Ascending aorta (tissue), 2 donors: Measurements from ENCODE around the gene HERC3. TPM values are rescaled to one million over a fixed set of nuclear protein-coding genes. Genes with fewer than 3 reads are reported as not detected.
A peak's percentile ranks its signal among the peaks of the same experiment; 100 is the strongest.

Experiments
- DNase-seq, 2 donors: peaks; one replicate each; pipeline ENCODE4 v3.0.0-alpha.2; 2019; ENCODE audit warnings: low spot score in 2 of 2
- H3K27ac ChIP-seq, 2 donors: fragments of 200-600 bp; sonication (generic); one replicate each; pipeline ENCODE4 v1.5.1; 2016 to 2017; ENCODE audit warnings: mild to moderate bottlenecking in 1 of 2
- H3K27me3 ChIP-seq: fragments of 200-600 bp; sonication (generic); one replicate; pipeline ENCODE4 v1.5.1; 2017
- H3K36me3 ChIP-seq, 2 donors: fragments of 200-600 bp; sonication (generic); one replicate each; pipeline ENCODE4 v1.5.1; 2016
- H3K4me1 ChIP-seq, 2 donors: fragments of 200-600 bp; sonication (generic); one replicate each; pipeline ENCODE4 v1.5.1; 2016 to 2017; ENCODE audit warnings: mild to moderate bottlenecking in 1 of 2
- H3K4me3 ChIP-seq, 2 donors: fragments of 200-600 bp; sonication (generic); one replicate each; pipeline ENCODE4 v1.5.1; 2016 to 2017; ENCODE audit warnings: mild to moderate bottlenecking in 1 of 2
- H3K9me3 ChIP-seq, 2 donors: fragments of 200-600 bp; sonication (generic); one replicate each; pipeline ENCODE4 v1.5.1; 2016
- CTCF ChIP-seq, 3 experiments: fragments of 200-600 bp in 2 of 3; fragments of 450-650 bp in 1 of 3; sonication (generic) in 2 of 3; IDR thresholded peaks; one replicate each; pipeline ENCODE4 v1.5.1; 2016 to 2019; ENCODE audit warnings: antibody characterized with exemption in 3 of 3, mild to moderate bottlenecking in 1 of 3, moderate library complexity in 1 of 3
- intact Hi-C: fragments of 100-400 bp; cut with DNase I; formaldehyde crosslinking; loops from one replicate; pipeline ENCODE4 v1.15.1; 2023
- total RNA-seq: library from RNA; depleted of rRNA; stranded (reverse); fragments of >200 nt; gene quantifications from one replicate; pipeline ENCODE4 v1.1.0, GENCODE V29; 2016

Gene HERC3
- total RNA-seq, 1 donor from 2014 or later = 16.2 TPM

- intact Hi-C loops = no loop called here
- no peaks in the 10 kb centered on the region for H3K27me3 ChIP-seq
- no peak overlapping the region for H3K4me3 ChIP-seq
- TF ChIP-seq CTCF (IDR thresholded peaks at IDR 0.05) = no peak
- no peak for DNase-seq
- no peak overlapping the region for H3K27ac ChIP-seq
- no peaks in the 10 kb centered on the region for H3K9me3 ChIP-seq
- peaks cover 1 to 4% of the 10 kb centered on the region in 2 donors for H3K4me1 ChIP-seq
- no peaks in the 10 kb centered on the region for H3K36me3 ChIP-seq
Measured at GRCh38 chr4:88585917-88586316, 6.4 kb upstream of the HERC3 start.

DNA sequence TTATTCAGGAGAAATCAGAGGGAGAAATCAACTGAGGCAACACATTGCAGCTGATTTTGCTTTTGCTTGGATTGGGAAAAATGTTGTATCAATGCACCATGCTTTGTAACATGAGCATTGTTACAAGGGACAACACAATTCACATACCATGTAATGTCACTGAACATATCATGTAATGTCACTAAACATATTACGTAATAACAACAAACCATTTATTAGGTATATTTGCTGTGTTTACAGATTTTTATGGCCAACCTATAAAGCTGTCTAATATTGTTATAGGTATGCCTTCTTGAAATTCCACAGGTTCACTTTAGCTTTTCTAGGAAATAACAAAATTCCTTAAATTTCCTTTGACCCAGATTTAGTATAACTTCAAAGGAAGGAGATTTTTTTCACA, 5.0 kb upstream of the HERC3 start:
- Histone ChIP-seq H3K27ac (no peak overlapping the region), H3K9me3 (no peaks in the 10 kb centered on the region), H3K36me3 (no peaks in the 10 kb centered on the region), H3K4me1 (peaks cover 2 to 10% of the 10 kb centered on the region in 2 donors), H3K4me3 (no peak overlapping the region), H3K27me3 (no peaks in the 10 kb centered on the region)
- DNase-seq = no peak
- intact Hi-C loops = no loop called here
- TF ChIP-seq CTCF (IDR thresholded peaks at IDR 0.05) = no peak

GRCh38 chr4:88592600-88593448, 544 bp downstream of the HERC3 start:
- H3K4me1 ChIP-seq = peaks cover 2 to 12% of the 10 kb centered on the region in 2 donors
- TF ChIP-seq CTCF (IDR thresholded peaks at IDR 0.05) = peak in 1 of 3 experiments; percentile 2
- DNase-seq = peak; percentile 49 to 88
- H3K9me3 ChIP-seq = no peaks in the 10 kb centered on the region
- H3K36me3 ChIP-seq = peaks cover 0 to 8% of the 10 kb centered on the region in 2 donors
- no peaks in the 10 kb centered on the region for H3K27me3 ChIP-seq
- intact Hi-C loops = loop anchor here (1.0 to 10.0 kb wide), 8 partner anchors 19 to 518 kb away; partner anchors contain the start of genes HERC5, PPM1K, PYURF and TIGD2
- peak overlapping the region; percentile 93 to 96 for H3K27ac ChIP-seq
- peak overlapping the region; percentile 88 to 95 for H3K4me3 ChIP-seq

DNA sequence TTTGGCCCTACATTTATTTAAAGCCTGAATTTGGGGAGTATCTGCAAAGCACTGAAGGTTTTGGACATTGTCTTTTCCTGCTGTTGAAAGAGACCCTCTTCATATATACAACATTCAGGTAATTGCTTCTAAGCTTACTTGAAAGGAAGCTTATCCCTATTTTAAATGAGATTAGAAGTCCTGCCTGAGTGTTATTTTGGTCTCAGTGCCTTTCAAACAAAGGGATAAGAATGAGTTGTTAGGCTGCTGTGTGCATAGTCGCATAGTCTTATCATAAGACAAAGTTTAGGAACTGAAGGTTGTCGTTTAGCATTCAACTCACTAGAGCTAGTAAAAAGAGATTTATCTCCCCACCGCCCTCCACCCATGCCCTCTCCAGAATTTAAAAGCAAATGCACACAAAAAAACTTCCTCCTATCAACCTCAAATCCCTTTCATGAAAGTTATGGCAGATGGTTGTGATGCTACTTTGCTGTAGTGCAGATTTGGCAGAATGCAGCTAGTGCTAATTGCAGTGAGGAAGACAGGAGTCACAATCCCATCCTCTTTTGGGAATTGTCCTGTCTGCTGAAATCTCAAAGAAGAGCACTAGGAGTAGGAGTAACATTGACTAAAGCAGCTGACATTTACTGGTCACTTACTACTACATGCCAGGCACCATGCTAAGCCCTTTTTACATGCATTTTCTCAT, 5.8 kb downstream of the HERC3 start:
- TF ChIP-seq CTCF (IDR thresholded peaks at IDR 0.05) = no peak
- DNase-seq = no peak
- Histone ChIP-seq H3K27me3 (no peaks in the 10 kb centered on the region), H3K36me3 (peaks cover 0 to 8% of the 10 kb centered on the region in 2 donors), H3K4me3 (no peak overlapping the region), H3K9me3 (no peaks in the 10 kb centered on the region), H3K4me1 (peaks cover 0 to 18% of the 10 kb centered on the region in 2 donors), H3K27ac (no peak overlapping the region)
- intact Hi-C loops = loop anchor here (10.0 kb wide), 1 partner anchor 227 kb away; no protein-coding TSS in a partner anchor

- H3K36me3 ChIP-seq = peaks cover 0 to 8% of the 10 kb centered on the region in 2 donors
- no peaks in the 10 kb centered on the region for H3K9me3 ChIP-seq
- peak overlapping the region; percentile 50 to 63 for H3K27ac ChIP-seq
- intact Hi-C loops = loop anchor here (10.0 kb wide), 1 partner anchor 226 kb away; no protein-coding TSS in a partner anchor
- H3K4me3 ChIP-seq = peak overlapping the region; percentile 40 to 41
- H3K4me1 ChIP-seq = peaks cover 0 to 15% of the 10 kb centered on the region in 2 donors
- no peak for DNase-seq
- no peaks in the 10 kb centered on the region for H3K27me3 ChIP-seq
- no peak for TF ChIP-seq CTCF (IDR thresholded peaks at IDR 0.05)
Measured at GRCh38 chr4:88599298-88599697, 7.0 kb downstream of the HERC3 start.
